A549 (cell line): ENCODE measurements around the gene MAD1L1. TPM values are rescaled to one million over a fixed set of nuclear protein-coding genes. Genes with fewer than 3 reads are reported as not detected.

Source experiments
- ATAC-seq, 2 experiments: fragments of 200-7000 bp in 1 of 2; fragments of >200 bp in 1 of 2; cut with Nextera tagmentation in 1 of 2; cut with Tn5 transposase in 1 of 2; 3 replicates each; pipeline versions ENCODE4 v1.8.0 to v1.9.1; 2018 to 2020; ENCODE audit warnings: mild to moderate bottlenecking in 1 of 2, moderate library complexity in 1 of 2
- CTCF ChIA-PET: fragments of 300-600 bp; sonication (Branson Sonifier 250); formaldehyde crosslinking; extraction: SDS; loops from one replicate; lab custom pipeline; 2021; ENCODE audit warnings: antibody characterized with exemption, inconsistent platforms; lab: Yijun Ruan, JAX
- POLR2A ChIA-PET: fragments of 350-600 bp; formaldehyde crosslinking; extraction: SDS; loops from one replicate; lab custom pipeline; 2021; ENCODE audit warnings: antibody characterized with exemption, inconsistent platforms; lab: Yijun Ruan, JAX
- DNase-seq, 2 experiments: peaks; one replicate each; pipeline versions ENCODE4 v3.0.0 to v3.0.0-alpha.2; 2011 to 2016; ENCODE audit warnings: low read depth in 1 of 2, low spot score in 1 of 2
- FAIRE-seq: peaks from 2 replicates; lab custom pipeline; 2011; peaks lifted over from hg19 to GRCh38; lab: Jason Lieb, UNC
- H3K27ac ChIP-seq, 2 experiments: fragments of >200 bp; sonication (Bioruptor Twin); formaldehyde crosslinking; 3 replicates each; pipeline ENCODE4 v1.5.1; 2016 to 2017
- H3K4me1 ChIP-seq: fragments of >200 bp; sonication (Bioruptor Twin); formaldehyde crosslinking; 3 replicates; pipeline ENCODE4 v1.6.1; 2016
- H3K4me2 ChIP-seq: fragments of >200 bp; sonication (Bioruptor Twin); formaldehyde crosslinking; 3 replicates; pipeline ENCODE4 v1.6.1; 2016
- H3K4me3 ChIP-seq: fragments of >200 bp; sonication (Bioruptor Twin); formaldehyde crosslinking; 3 replicates; pipeline ENCODE4 v1.5.1; 2016
- H3K9me3 ChIP-seq: fragments of >200 bp; sonication (Bioruptor Twin); formaldehyde crosslinking; 3 replicates; pipeline ENCODE4 v1.6.1; 2016
- BHLHE40 ChIP-seq: IDR thresholded peaks from 2 replicates; pipeline ENCODE4 v1.6.1; 2012; ENCODE audit warnings: low read depth, low read length, inconsistent platforms
- CEBPB ChIP-seq, 2 experiments: fragments of >200 bp in 1 of 2; sonication (Bioruptor Twin) in 1 of 2; formaldehyde crosslinking in 1 of 2; IDR thresholded peaks; 2 replicates each; pipeline ENCODE4 v1.6.1; 2012 to 2016
- CHD4 ChIP-seq: fragments of 200-600 bp; sonication (generic); IDR thresholded peaks from 2 replicates; pipeline ENCODE4 v1.6.1; 2016; ENCODE audit warnings: antibody characterized with exemption, mild to moderate bottlenecking, borderline replicate concordance
- EHMT2 ChIP-seq: fragments of 200-600 bp; sonication (generic); IDR thresholded peaks from 2 replicates; pipeline ENCODE4 v1.6.1; 2016; ENCODE audit warnings: antibody characterized with exemption, low read depth, mild to moderate bottlenecking, moderate library complexity
- FOSL2 ChIP-seq, 2 experiments: fragments of 450-650 bp in 1 of 2; fragments of >200 bp in 1 of 2; sonication (Bioruptor Twin) in 1 of 2; formaldehyde crosslinking; IDR thresholded peaks; 2 replicates each; pipeline versions ENCODE4 v1.5.0 to v1.6.1; 2016 to 2020; ENCODE audit warnings: mild to moderate bottlenecking in 1 of 2, moderate library complexity in 1 of 2
- FOXS1 ChIP-seq: fragments of 250-450 bp; sonication (Bioruptor Pico); IDR thresholded peaks from 2 replicates; pipeline ENCODE4 v1.5.0; 2020; ENCODE audit warnings: mild to moderate bottlenecking, moderate library complexity
- HEYL ChIP-seq: fragments of 250-450 bp; sonication (Bioruptor Pico); IDR thresholded peaks from 2 replicates; pipeline ENCODE4 v1.8.0; 2021; ENCODE audit warnings: mild to moderate bottlenecking, moderate library complexity
- HOXA7 ChIP-seq: fragments of 250-450 bp; sonication (Bioruptor Pico); IDR thresholded peaks from 2 replicates; pipeline ENCODE4 v1.5.0; 2020; ENCODE audit warnings: mild to moderate bottlenecking, moderate library complexity
- KDM1A ChIP-seq: fragments of 200-600 bp; sonication (generic); IDR thresholded peaks from 2 replicates; pipeline ENCODE4 v1.6.1; 2016; ENCODE audit warnings: low read depth, mild to moderate bottlenecking
- MAZ ChIP-seq: fragments of 150-350 bp; IDR thresholded peaks from 2 replicates; pipeline ENCODE4 v1.6.1; 2014; ENCODE audit warnings: antibody characterized with exemption, low read depth, low read length, borderline replicate concordance
- MYC ChIP-seq: IDR thresholded peaks from 2 replicates; pipeline ENCODE4 v1.6.1; 2012; ENCODE audit warnings: mild to moderate bottlenecking, inconsistent platforms, low read length, improper control_type of control experiment, borderline replicate concordance
- NPAS2 ChIP-seq: fragments of 250-450 bp; sonication (Bioruptor Pico); IDR thresholded peaks from 2 replicates; pipeline ENCODE4 v1.8.0; 2022; ENCODE audit warnings: mild to moderate bottlenecking, moderate library complexity, borderline replicate concordance
- PHF8 ChIP-seq: fragments of 200-600 bp; sonication (generic); IDR thresholded peaks from 2 replicates; pipeline ENCODE4 v1.6.1; 2016; ENCODE audit warnings: low read depth, mild to moderate bottlenecking, antibody characterized with exemption, moderate library complexity, borderline replicate concordance
- POLR2AphosphoS2 ChIP-seq: conservative IDR thresholded peaks from 2 replicates; pipeline ENCODE4 v1.6.1; 2012; ENCODE audit warnings: low read length, improper control_type of control experiment, inconsistent platforms
- RCOR1 ChIP-seq: fragments of 150-350 bp; IDR thresholded peaks from 2 replicates; pipeline ENCODE4 v1.6.1; 2014; ENCODE audit warnings: antibody characterized with exemption, low read length, low read depth
- RFX5 ChIP-seq: fragments of 450-650 bp; IDR thresholded peaks from 2 replicates; pipeline ENCODE4 v1.7.1; 2014; ENCODE audit warnings: antibody characterized with exemption, mild to moderate bottlenecking, moderate library complexity
- TFCP2L1 ChIP-seq: fragments of 250-450 bp; sonication (Bioruptor Pico); IDR thresholded peaks from 2 replicates; pipeline ENCODE4 v1.5.0; 2021; ENCODE audit warnings: mild to moderate bottlenecking
- WGBS: methylation state at CpG from one replicate; pipeline ENCODE4 v1.1.6; 2017; ENCODE audit errors: missing lambda C conversion rate; 5-methylcytosine and 5-hydroxymethylcytosine counted together
- polyA plus RNA-seq, 4 experiments: library from polyadenylated mRNA; depleted of rRNA in 3 of 4; stranded (reverse); fragments of >200 nt; fragmentation: RNase III in 1 of 4; extraction: RNeasy Plus Mini Kit Qiagen cat#74134 plus additional on column Dnase treatment in 1 of 4; gene quantifications; 2 replicates in 3 of 4; 3 replicates in 1 of 4; pipeline ENCODE4 v1.2.3, GENCODE V29; 2011 to 2017
- TF ChIP-seq, protein P1 (sequence below): IDR thresholded peaks from 2 replicates; pipeline ENCODE4 v1.6.1; 2012; ENCODE audit warnings: low read depth, borderline replicate concordance
- TF ChIP-seq, protein P2 (sequence below): fragments of >200 bp; sonication (Bioruptor Twin); formaldehyde crosslinking; IDR thresholded peaks from 3 replicates; pipeline ENCODE4 v1.6.1; 2016
- TF ChIP-seq, protein P3 (sequence below): fragments of >200 bp; sonication (Bioruptor Twin); formaldehyde crosslinking; IDR thresholded peaks from 3 replicates; pipeline ENCODE4 v1.5.1; 2016

MAD1L1 gene
- polyA plus RNA-seq, 2 of the 4 experiments (the other 2 are of a cell fraction): 13.6 to 16.6 TPM

DNA sequence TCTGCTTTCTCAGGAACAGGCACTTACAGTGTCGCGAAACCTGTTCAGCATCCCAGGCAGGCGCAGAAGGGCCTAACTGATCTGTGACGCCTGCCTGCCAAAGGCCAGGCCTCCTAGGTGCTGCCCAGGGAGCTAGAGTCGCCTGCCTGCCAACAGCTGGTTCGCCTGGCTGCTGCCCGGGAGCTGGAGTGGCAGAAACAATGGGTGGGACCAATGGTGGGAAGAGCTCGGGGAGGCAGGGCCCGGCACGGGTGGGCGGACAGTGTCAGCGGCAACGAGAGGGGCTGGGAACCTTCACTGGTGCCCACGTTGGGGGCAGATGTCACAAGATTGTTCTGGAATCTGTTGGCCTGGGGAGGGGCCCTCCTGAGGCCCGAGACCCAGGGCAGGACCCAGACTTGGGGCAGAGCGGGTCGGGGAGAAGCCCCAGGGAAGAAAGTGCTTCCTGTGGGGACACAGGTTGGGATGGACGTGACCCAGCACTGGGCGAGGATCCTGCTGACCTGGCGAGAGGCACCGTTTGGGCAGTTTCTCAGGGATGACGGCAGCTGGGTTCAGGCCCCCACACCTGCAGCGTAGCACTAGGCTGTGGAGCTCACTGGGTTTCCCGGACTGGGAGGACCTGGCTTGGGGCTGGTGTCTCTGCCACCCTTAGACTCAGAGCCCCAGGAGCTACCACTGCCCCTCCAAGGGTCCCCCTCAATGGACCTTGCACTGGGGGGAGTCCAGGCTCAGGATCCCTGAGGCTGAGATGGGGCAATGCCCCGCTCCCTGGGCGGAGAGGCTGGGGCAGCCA, 380.8 kb downstream of the MAD1L1 start:
- Histone ChIP-seq H3K9me3 (no peaks in the 10 kb centered on the region), H3K4me1 (no peaks in the 10 kb centered on the region), H3K4me2 (no peak overlapping the region), H3K4me3 (no peak overlapping the region), H3K27ac (no peak overlapping the region)
- ChIA-PET CTCF (no interaction called here), POLR2A (no interaction called here)
- DNase-seq (no peak), FAIRE-seq (no peak), ATAC-seq (no peak)
- TF ChIP-seq, protein P1, sequence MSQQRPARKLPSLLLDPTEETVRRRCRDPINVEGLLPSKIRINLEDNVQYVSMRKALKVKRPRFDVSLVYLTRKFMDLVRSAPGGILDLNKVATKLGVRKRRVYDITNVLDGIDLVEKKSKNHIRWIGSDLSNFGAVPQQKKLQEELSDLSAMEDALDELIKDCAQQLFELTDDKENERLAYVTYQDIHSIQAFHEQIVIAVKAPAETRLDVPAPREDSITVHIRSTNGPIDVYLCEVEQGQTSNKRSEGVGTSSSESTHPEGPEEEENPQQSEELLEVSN: no peak
- TF ChIP-seq NPAS2 (no peak), KDM1A (no peak), EHMT2 (no peak), HOXA7 (CRISPR knock-in tag) (no peak), MAZ (no peak), PHF8 (no peak), TFCP2L1 (CRISPR knock-in tag) (no peak), HEYL (CRISPR knock-in tag) (no peak), RFX5 (no peak), FOSL2 (IDR thresholded peaks at IDR 0.05) (no peak), FOSL2 (CRISPR knock-in tag; IDR thresholded peaks at IDR 0.05) (no peak), CEBPB (IDR thresholded peaks at IDR 0.05) (no peak), BHLHE40 (no peak)
- TF ChIP-seq, protein P2, sequence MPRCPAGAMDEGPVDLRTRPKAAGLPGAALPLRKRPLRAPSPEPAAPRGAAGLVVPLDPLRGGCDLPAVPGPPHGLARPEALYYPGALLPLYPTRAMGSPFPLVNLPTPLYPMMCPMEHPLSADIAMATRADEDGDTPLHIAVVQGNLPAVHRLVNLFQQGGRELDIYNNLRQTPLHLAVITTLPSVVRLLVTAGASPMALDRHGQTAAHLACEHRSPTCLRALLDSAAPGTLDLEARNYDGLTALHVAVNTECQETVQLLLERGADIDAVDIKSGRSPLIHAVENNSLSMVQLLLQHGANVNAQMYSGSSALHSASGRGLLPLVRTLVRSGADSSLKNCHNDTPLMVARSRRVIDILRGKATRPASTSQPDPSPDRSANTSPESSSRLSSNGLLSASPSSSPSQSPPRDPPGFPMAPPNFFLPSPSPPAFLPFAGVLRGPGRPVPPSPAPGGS: no peak
- WGBS: 87% methylated on average over 25 of the region's 26 CpGs

DNA sequence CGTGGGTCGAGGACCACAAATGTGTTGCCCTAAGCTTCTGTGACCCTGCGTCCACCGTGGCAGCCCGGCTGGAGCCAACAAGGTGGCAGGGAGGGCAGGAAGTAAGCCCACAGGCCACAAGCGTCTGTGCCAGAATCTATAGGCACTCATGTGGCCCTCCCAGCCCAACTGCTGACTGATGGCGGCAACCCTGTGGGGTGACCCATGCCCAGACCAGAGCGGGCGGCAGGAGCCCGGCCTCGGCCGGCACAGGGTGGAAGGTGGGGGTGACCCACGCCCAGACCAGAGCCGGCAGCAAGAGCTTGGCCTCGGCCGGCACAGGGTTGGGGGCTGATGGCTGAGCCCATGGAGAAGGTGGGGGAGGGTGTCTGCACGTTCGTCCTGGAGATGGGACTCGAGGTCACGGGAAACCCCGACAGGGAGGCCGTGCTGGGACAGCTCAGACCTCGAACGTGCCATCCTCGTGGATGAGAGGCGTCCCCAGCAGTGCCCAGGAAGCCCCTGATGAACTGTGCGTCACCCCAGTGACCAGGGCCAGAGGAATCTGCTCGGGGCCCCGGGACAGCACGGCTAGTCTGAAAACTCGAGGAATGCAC, 381.7 kb downstream of the MAD1L1 start:
- 85% methylated on average over 18 of the region's 31 CpGs for WGBS
- ATAC-seq (no peak), FAIRE-seq (no peak), DNase-seq (no peak)
- no peak overlapping the region for H3K4me3 ChIP-seq
- no peak overlapping the region for H3K27ac ChIP-seq
- ChIA-PET POLR2A (no interaction called here), CTCF (no interaction called here)
- no peak overlapping the region for H3K4me2 ChIP-seq
- no peaks in the 10 kb centered on the region for H3K4me1 ChIP-seq
- H3K9me3 ChIP-seq: no peaks in the 10 kb centered on the region
- TF ChIP-seq RCOR1: no peak
- TF ChIP-seq EHMT2: no peak
- no peak for TF ChIP-seq POLR2AphosphoS2
- no peak for TF ChIP-seq HOXA7 (CRISPR knock-in tag)
- no peak for TF ChIP-seq CHD4
- TF ChIP-seq, protein P3, sequence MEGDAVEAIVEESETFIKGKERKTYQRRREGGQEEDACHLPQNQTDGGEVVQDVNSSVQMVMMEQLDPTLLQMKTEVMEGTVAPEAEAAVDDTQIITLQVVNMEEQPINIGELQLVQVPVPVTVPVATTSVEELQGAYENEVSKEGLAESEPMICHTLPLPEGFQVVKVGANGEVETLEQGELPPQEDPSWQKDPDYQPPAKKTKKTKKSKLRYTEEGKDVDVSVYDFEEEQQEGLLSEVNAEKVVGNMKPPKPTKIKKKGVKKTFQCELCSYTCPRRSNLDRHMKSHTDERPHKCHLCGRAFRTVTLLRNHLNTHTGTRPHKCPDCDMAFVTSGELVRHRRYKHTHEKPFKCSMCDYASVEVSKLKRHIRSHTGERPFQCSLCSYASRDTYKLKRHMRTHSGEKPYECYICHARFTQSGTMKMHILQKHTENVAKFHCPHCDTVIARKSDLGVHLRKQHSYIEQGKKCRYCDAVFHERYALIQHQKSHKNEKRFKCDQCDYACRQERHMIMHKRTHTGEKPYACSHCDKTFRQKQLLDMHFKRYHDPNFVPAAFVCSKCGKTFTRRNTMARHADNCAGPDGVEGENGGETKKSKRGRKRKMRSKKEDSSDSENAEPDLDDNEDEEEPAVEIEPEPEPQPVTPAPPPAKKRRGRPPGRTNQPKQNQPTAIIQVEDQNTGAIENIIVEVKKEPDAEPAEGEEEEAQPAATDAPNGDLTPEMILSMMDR: no peak
- TF ChIP-seq FOXS1 (CRISPR knock-in tag): no peak
- TF ChIP-seq MYC: no peak
